H1 (cell line): Measurements from ENCODE around the gene SEPTIN1. TPM values are rescaled to one million over a fixed set of nuclear protein-coding genes. Genes with fewer than 3 reads are reported as not detected.

Source experiments
- CTCF ChIA-PET: fragments of 300-600 bp; sonication (Branson Sonifier 250); formaldehyde crosslinking; loops from one replicate; lab custom pipeline; 2021; ENCODE audit not compliant: partially characterized antibody; lab: Charles Lee
- POLR2A ChIA-PET: fragments of 300-600 bp; sonication (Branson Sonifier 250); formaldehyde crosslinking; loops from one replicate; lab custom pipeline; 2021; ENCODE audit warnings: inconsistent platforms; ENCODE audit not compliant: partially characterized antibody; lab: Charles Lee
- DNase-seq, 2 experiments: peaks; one replicate each; pipeline versions ENCODE4 v3.0.0 to v3.0.0-alpha.2; 2010 to 2022; ENCODE audit warnings: low spot score in 2 of 2, low read depth in 1 of 2, mixed read lengths in 1 of 2
- FAIRE-seq: peaks from 2 replicates; lab custom pipeline; 2011; peaks lifted over from hg19 to GRCh38; lab: Jason Lieb, UNC
- H2AFZ ChIP-seq: 2 replicates; pipeline ENCODE4 v1.8.1; 2012; ENCODE audit warnings: low read length, inconsistent platforms
- H2AK5ac ChIP-seq: 2 replicates; pipeline ENCODE4 v1.6.1; 2013; ENCODE audit warnings: low read depth, low read length
- H2BK120ac ChIP-seq: replicated peaks from 2 replicates; pipeline ENCODE3; 2013; ENCODE audit warnings: low read depth, low read length, inconsistent platforms
- H2BK12ac ChIP-seq: 2 replicates; pipeline ENCODE4 v1.6.1; 2013; ENCODE audit warnings: low read depth, low read length
- H2BK15ac ChIP-seq: 2 replicates; pipeline ENCODE4 v1.6.1; 2013; ENCODE audit warnings: low read length
- H2BK20ac ChIP-seq: 2 replicates; pipeline ENCODE4 v1.6.1; 2013; ENCODE audit warnings: low read length
- H2BK5ac ChIP-seq: 2 replicates; pipeline ENCODE4 v1.6.1; 2013; ENCODE audit warnings: low read depth, low read length
- H3K14ac ChIP-seq: 2 replicates; pipeline ENCODE4 v1.6.1; 2013; ENCODE audit warnings: inconsistent platforms; ENCODE audit not compliant: insufficient read length
- H3K18ac ChIP-seq: 2 replicates; pipeline ENCODE4 v1.6.1; 2013; ENCODE audit warnings: low read length; ENCODE audit errors: extremely low read depth
- H3K23ac ChIP-seq: 2 replicates; pipeline ENCODE4 v1.6.1; 2013; ENCODE audit warnings: inconsistent platforms; ENCODE audit not compliant: insufficient read length
- H3K23me2 ChIP-seq: 2 replicates; pipeline ENCODE4 v1.6.1; 2013; ENCODE audit warnings: low read depth, low read length
- H3K27ac ChIP-seq: 2 replicates; pipeline ENCODE4 v1.6.1; 2011; ENCODE audit warnings: low read depth, low read length, inconsistent platforms
- H3K27me3 ChIP-seq, 4 experiments: replicated peaks in 1 of 4; 1 replicate in 1 of 4; 2 replicates in 3 of 4; pipeline versions ENCODE4 v1.6.1 to v1.8.1; 2011 to 2013; ENCODE audit warnings: low read length in 3 of 4, mild to moderate bottlenecking in 3 of 4, inconsistent platforms in 2 of 4, mixed read lengths in 2 of 4, moderate library complexity in 1 of 4; ENCODE audit not compliant: control insufficient read depth in 3 of 4, insufficient read depth in 3 of 4; ENCODE audit errors: extremely low read depth in 1 of 4
- H3K36me3 ChIP-seq, 4 experiments: 2 replicates each; pipeline versions ENCODE4 v1.6.1 to v1.8.1; 2011 to 2013; ENCODE audit warnings: mild to moderate bottlenecking in 4 of 4, low read length in 3 of 4, moderate library complexity in 2 of 4, control low read depth in 1 of 4, inconsistent platforms in 1 of 4; ENCODE audit not compliant: insufficient read depth in 4 of 4, control insufficient read depth in 2 of 4
- H3K4ac ChIP-seq: replicated peaks from 2 replicates; pipeline ENCODE3; 2013; ENCODE audit warnings: low read length, low read depth, mixed read lengths, inconsistent platforms; ENCODE audit not compliant: insufficient read length
- H3K4me1 ChIP-seq, 4 experiments: replicated peaks in 1 of 4; 1 replicate in 1 of 4; 2 replicates in 3 of 4; pipeline versions ENCODE4 v1.6.1 to v1.8.1; 2011 to 2013; ENCODE audit warnings: low read length in 3 of 4, inconsistent platforms in 2 of 4, mixed read lengths in 1 of 4; ENCODE audit not compliant: insufficient read depth in 4 of 4, control insufficient read depth in 3 of 4
- H3K4me2 ChIP-seq, 2 experiments: 2 replicates each; pipeline versions ENCODE4 v1.6.1 to v1.8.1; 2011 to 2013; ENCODE audit warnings: low read depth in 2 of 2, low read length in 2 of 2, control low read depth in 1 of 2, inconsistent platforms in 1 of 2, mild to moderate bottlenecking in 1 of 2; ENCODE audit not compliant: insufficient read depth in 1 of 2
- H3K4me3 ChIP-seq, 4 experiments: fragments of 200-600, 300-600 bp in 1 of 4; sonication (generic), shearing (Covaris generic), sonication (Bioruptor Twin) in 1 of 4; 2 replicates each; pipeline versions ENCODE4 v1.5.1 to v1.8.1; 2011 to 2016; ENCODE audit warnings: low read length in 4 of 4, low read depth in 3 of 4, control low read depth in 2 of 4, inconsistent platforms in 2 of 4, mild to moderate bottlenecking in 2 of 4, mixed read lengths in 1 of 4, moderate library complexity in 1 of 4; ENCODE audit not compliant: insufficient read depth in 2 of 4; ENCODE audit errors: extremely low read depth in 1 of 4
- H3K56ac ChIP-seq: replicated peaks from 2 replicates; pipeline ENCODE3; 2013; ENCODE audit warnings: low read depth, mild to moderate bottlenecking, mixed read lengths, low read length, inconsistent platforms; ENCODE audit not compliant: insufficient read length
- H3K79me1 ChIP-seq: 2 replicates; pipeline ENCODE4 v1.6.1; 2013; ENCODE audit warnings: low read depth, low read length, control low read depth
- H3K79me2 ChIP-seq, 2 experiments: 2 replicates each; pipeline versions ENCODE4 v1.6.1 to v1.8.1; 2012 to 2013; ENCODE audit warnings: low read length in 2 of 2, mild to moderate bottlenecking in 2 of 2, inconsistent platforms in 1 of 2; ENCODE audit not compliant: insufficient read depth in 2 of 2, control insufficient read depth in 1 of 2
- H3K9ac ChIP-seq, 4 experiments: replicated peaks in 1 of 4; 1 replicate in 1 of 4; 2 replicates in 3 of 4; pipeline versions ENCODE4 v1.6.1 to v1.8.1; 2011 to 2013; ENCODE audit warnings: low read depth in 3 of 4, low read length in 3 of 4, control low read depth in 2 of 4, mild to moderate bottlenecking in 2 of 4, moderate library complexity in 2 of 4, inconsistent platforms in 1 of 4; ENCODE audit errors: extremely low read depth in 1 of 4
- H3K9me3 ChIP-seq, 2 experiments: 2 replicates each; pipeline versions ENCODE4 v1.6.1 to v1.8.1; 2012 to 2013; ENCODE audit warnings: mild to moderate bottlenecking in 2 of 2, moderate library complexity in 2 of 2, control low read depth in 1 of 2, inconsistent platforms in 1 of 2, low read depth in 1 of 2, low read length in 1 of 2, mixed read lengths in 1 of 2; ENCODE audit not compliant: insufficient read depth in 2 of 2
- H4K20me1 ChIP-seq, 2 experiments: replicated peaks in 1 of 2; 2 replicates each; pipeline versions ENCODE3 to v1.8.1; 2011 to 2013; ENCODE audit warnings: inconsistent platforms in 2 of 2, low read length in 2 of 2, mild to moderate bottlenecking in 1 of 2; ENCODE audit not compliant: insufficient read depth in 2 of 2, control insufficient read depth in 1 of 2
- H4K5ac ChIP-seq: 2 replicates; pipeline ENCODE4 v1.6.1; 2013; ENCODE audit warnings: low read length, low read depth, mixed read lengths, inconsistent platforms; ENCODE audit not compliant: insufficient read length
- H4K8ac ChIP-seq: 2 replicates; pipeline ENCODE4 v1.8.0; 2013; ENCODE audit warnings: mild to moderate bottlenecking, moderate library complexity, low read length, inconsistent platforms; ENCODE audit not compliant: insufficient read depth; ENCODE audit errors: extremely low read depth
- H4K91ac ChIP-seq: replicated peaks from 2 replicates; pipeline ENCODE3; 2013; ENCODE audit warnings: low read length, mixed read lengths, inconsistent platforms; ENCODE audit not compliant: insufficient read length
- CBX8 ChIP-seq: fragments of 300-800, 300-1000 bp; sonication (generic); IDR thresholded peaks from 2 replicates; pipeline ENCODE4 v1.7.1; 2016; ENCODE audit warnings: low read depth, low read length, borderline replicate concordance
- CHD2 ChIP-seq: IDR thresholded peaks from 2 replicates; pipeline ENCODE4 v1.6.1; 2012; ENCODE audit warnings: low read length, improper control_type of control experiment
- FOSL1 ChIP-seq: IDR thresholded peaks from 2 replicates; pipeline ENCODE4 v1.6.1; 2011; ENCODE audit warnings: mild to moderate bottlenecking, low read depth, low read length, moderate library complexity; ENCODE audit not compliant: insufficient read depth
- GABPA ChIP-seq: IDR thresholded peaks from 2 replicates; pipeline ENCODE4 v1.6.1; 2011; ENCODE audit warnings: mild to moderate bottlenecking, low read length, moderate library complexity, borderline replicate concordance; ENCODE audit not compliant: insufficient read depth
- GTF2F1 ChIP-seq: IDR thresholded peaks from 2 replicates; pipeline ENCODE4 v1.6.1; 2012; ENCODE audit warnings: low read depth, low read length, improper control_type of control experiment, borderline replicate concordance
- MAFK ChIP-seq: IDR thresholded peaks from 2 replicates; pipeline ENCODE4 v1.6.1; 2012; ENCODE audit warnings: low read depth, mild to moderate bottlenecking, improper control_type of control experiment, low read length
- POLR2AphosphoS5 ChIP-seq: IDR thresholded peaks from 2 replicates; pipeline ENCODE4 v1.6.1; 2011; ENCODE audit warnings: low read depth, low read length
- WGBS, 2 experiments: shearing (Covaris generic) in 1 of 2; methylation state at CpG; one replicate each; pipeline versions ENCODE4 v1.1.6 to v1.1.7; 2013 to 2015; ENCODE audit warnings: low lambda C conversion rate in 2 of 2, mixed read lengths in 2 of 2, inconsistent platforms in 1 of 2, low coverage in 1 of 2, missing lambda C conversion rate in 1 of 2; ENCODE audit not compliant: insufficient replicate concordance in 2 of 2, insufficient coverage in 1 of 2, insufficient read length in 1 of 2; ENCODE audit errors: extremely low coverage in 1 of 2, missing lambda C conversion rate in 1 of 2; 5-methylcytosine and 5-hydroxymethylcytosine counted together
- polyA plus RNA-seq, 7 experiments: library from polyadenylated mRNA; depleted of rRNA in 3 of 7; stranded (reverse) in 5 of 7; unstranded in 2 of 7; fragments of >200 nt in 5 of 7; fragments of 200-250 nt in 2 of 7; gene quantifications; 1 replicate in 5 of 7; 2 replicates in 1 of 7; 4 replicates in 1 of 7; pipeline versions ENCODE4 v1.2.1 to v1.2.3, GENCODE V29; 2011 to 2013; ENCODE audit warnings: missing spikeins in 2 of 7, mixed read lengths in 2 of 7
- total RNA-seq: library from RNA; stranded (reverse); fragmentation: NEBNext Ultra II Directional; extraction: Animal tissue kit (Norgen Biotek cat#: 25700); gene quantifications from 2 replicates; pipeline ENCODE4 v1.2.1, GENCODE V29; 2021
- TF ChIP-seq, protein P1 (sequence below): IDR thresholded peaks from 2 replicates; pipeline ENCODE4 v1.6.1; 2011; ENCODE audit warnings: low read length, improper control_type of control experiment
- TF ChIP-seq, protein P2 (sequence below): IDR thresholded peaks from 2 replicates; pipeline ENCODE4 v1.6.1; 2012; ENCODE audit warnings: inconsistent platforms

SEPTIN1 gene
- total and polyA plus RNA-seq, 2 of the 8 experiments (the other 6 are each of a cell fraction or from before 2014, with no cell fraction given), result 0.24 to 1.4 TPM

DNA sequence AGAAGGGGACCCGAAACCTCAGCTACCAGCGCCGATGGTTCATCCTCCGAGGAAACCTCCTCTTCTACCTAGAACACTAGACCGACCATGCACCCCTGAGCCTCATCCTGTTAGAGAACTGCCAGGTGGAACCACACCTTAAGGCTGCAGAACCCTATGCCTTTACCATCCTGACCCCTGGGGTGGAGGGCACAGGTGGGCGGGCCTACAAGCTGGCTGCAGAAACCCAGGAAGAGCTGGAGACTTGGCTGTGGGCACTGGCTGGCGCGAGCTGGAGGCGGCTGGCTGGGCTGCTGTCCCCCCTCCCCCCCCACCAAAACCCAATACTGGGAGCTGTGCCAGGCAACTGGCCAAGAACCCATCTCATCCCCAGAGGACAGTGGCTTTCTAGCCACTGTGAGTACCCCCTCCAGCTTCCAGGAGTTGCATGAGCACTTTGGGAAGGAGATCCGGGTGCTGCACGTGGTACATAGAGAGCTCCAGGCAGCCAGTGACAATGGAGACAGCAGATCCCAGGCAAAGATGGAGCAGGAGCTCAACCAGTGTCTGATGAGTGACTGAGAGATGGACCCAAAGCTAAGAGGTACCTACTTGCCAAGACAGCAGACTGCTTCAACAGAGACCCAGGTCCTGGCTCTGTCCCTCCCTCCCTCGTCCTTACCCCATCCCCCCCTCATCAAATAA is 25.8 kb downstream of the SEPTIN1 start:
- Histone ChIP-seq H3K4me2 (peak overlapping the region; percentile 61 to 88), H3K4ac (peak overlapping the region; percentile 40)
- TF ChIP-seq POLR2AphosphoS5 (no peak), MAFK (no peak), CBX8 (no peak), FOSL1 (no peak), CHD2 (no peak), GABPA (no peak), GTF2F1 (no peak)
- TF ChIP-seq, protein P1, sequence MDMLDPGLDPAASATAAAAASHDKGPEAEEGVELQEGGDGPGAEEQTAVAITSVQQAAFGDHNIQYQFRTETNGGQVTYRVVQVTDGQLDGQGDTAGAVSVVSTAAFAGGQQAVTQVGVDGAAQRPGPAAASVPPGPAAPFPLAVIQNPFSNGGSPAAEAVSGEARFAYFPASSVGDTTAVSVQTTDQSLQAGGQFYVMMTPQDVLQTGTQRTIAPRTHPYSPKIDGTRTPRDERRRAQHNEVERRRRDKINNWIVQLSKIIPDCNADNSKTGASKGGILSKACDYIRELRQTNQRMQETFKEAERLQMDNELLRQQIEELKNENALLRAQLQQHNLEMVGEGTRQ, result no peak
- TF ChIP-seq, protein P2, sequence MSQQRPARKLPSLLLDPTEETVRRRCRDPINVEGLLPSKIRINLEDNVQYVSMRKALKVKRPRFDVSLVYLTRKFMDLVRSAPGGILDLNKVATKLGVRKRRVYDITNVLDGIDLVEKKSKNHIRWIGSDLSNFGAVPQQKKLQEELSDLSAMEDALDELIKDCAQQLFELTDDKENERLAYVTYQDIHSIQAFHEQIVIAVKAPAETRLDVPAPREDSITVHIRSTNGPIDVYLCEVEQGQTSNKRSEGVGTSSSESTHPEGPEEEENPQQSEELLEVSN, result no peak

More for the DNA sequence above, 25.8 kb downstream of the SEPTIN1 start:
- H3K27ac ChIP-seq, result no peak overlapping the region; the same call in 1 of the 2 replicates
- peak overlapping the region; percentile 96; the same call in 1 of the 2 replicates for H2BK5ac ChIP-seq
- H2AK5ac ChIP-seq, result peak overlapping the region; percentile 65; the same call in 1 of the 2 replicates
- CTCF ChIA-PET, result interaction anchor here (0.8 to 3.5 kb wide), 8 partner anchors 8 to 73 kb away, joined by 3 to 12 read pairs (median 4); partner anchors contain the start of genes DCTPP1 and SEPTIN1
- H3K23ac ChIP-seq, result no peak overlapping the region
- peak overlapping the region; percentile 50; the same call in 1 of the 2 replicates for H2BK12ac ChIP-seq
- no peaks in the 10 kb centered on the region for H3K27me3 ChIP-seq
- no peak overlapping the region for H4K91ac ChIP-seq
- peak overlapping the region; percentile 43; the same call in 1 of the 2 replicates for H4K8ac ChIP-seq
- no peak overlapping the region for H2AFZ ChIP-seq
- H2BK15ac ChIP-seq, result peak overlapping the region; percentile 61; the same call in 1 of the 2 replicates
- H4K20me1 ChIP-seq, result peaks cover 0 to 12% of the 10 kb centered on the region in 2 experiments
- H3K9me3 ChIP-seq, result no peaks in the 10 kb centered on the region
- no peak overlapping the region for H3K18ac ChIP-seq
- POLR2A ChIA-PET, result interaction anchor here (1.1 to 7.9 kb wide), 9 partner anchors 8 to 79 kb away, joined by 3 to 79 read pairs (median 16); partner anchors contain the start of genes TBC1D10B, ZNF48 and ZNF771
- H2BK120ac ChIP-seq, result no peak overlapping the region
- H3K36me3 ChIP-seq, result peaks cover 7 to 22% (median 17%) of the 10 kb centered on the region in 4 experiments
- H3K4me3 ChIP-seq, result peak overlapping the region in 2 of 4 experiments; percentile 74 to 88; a peak in 5 of 8 replicates
- no peak overlapping the region for H4K5ac ChIP-seq
- H3K9ac ChIP-seq, result peak overlapping the region in 1 of 4 experiments; percentile 91; a peak in 1 of 7 replicates
- no peak overlapping the region for H3K14ac ChIP-seq
- no peak for FAIRE-seq
- 92% methylated on average over 8 of the region's 12 CpGs; no CpG with 5 or more reads in 1 of the 2 experiments for WGBS, 2 experiments
- no peak for DNase-seq
- H3K23me2 ChIP-seq, result peaks cover 11% of the 10 kb centered on the region
- H2BK20ac ChIP-seq, result no peak overlapping the region
- H3K4me1 ChIP-seq, result peaks cover 0 to 12% (median 6%) of the 10 kb centered on the region in 4 experiments; a peak in 5 of 7 replicates
- no peak overlapping the region for H3K56ac ChIP-seq
- H3K79me2 ChIP-seq, result peaks cover 0 to 14% of the 10 kb centered on the region in 2 experiments; a peak in 2 of 4 replicates
- no peaks in the 10 kb centered on the region; the same call in 1 of the 2 replicates for H3K79me1 ChIP-seq
